H9 (cell line): ENCODE results near the gene TMEM108. TPM values are rescaled to one million over a fixed set of nuclear protein-coding genes. Genes with fewer than 3 reads are reported as not detected.

Experiments used
- DNase-seq: peaks from one replicate; pipeline ENCODE4 v3.0.0-alpha.2; 2017
- H2AFZ ChIP-seq: one replicate; pipeline ENCODE4 v1.6.1; 2013; ENCODE audit warnings: mild to moderate bottlenecking, low read length, control low read depth, moderate library complexity
- H2AK5ac ChIP-seq: 2 replicates; pipeline ENCODE4 v1.6.1; 2013; ENCODE audit warnings: low read length, control low read depth, mixed read lengths; ENCODE audit not compliant: insufficient read length
- H2BK120ac ChIP-seq: one replicate; pipeline ENCODE4 v1.6.1; 2013; ENCODE audit warnings: low read depth, mild to moderate bottlenecking, low read length, control low read depth, inconsistent platforms; ENCODE audit not compliant: poor library complexity, severe bottlenecking
- H2BK12ac ChIP-seq: 2 replicates; pipeline ENCODE4 v1.6.1; 2013; ENCODE audit warnings: low read length, control low read depth, mixed read lengths, low read depth; ENCODE audit not compliant: insufficient read length
- H2BK15ac ChIP-seq: 2 replicates; pipeline ENCODE4 v1.6.1; 2013; ENCODE audit warnings: low read depth, low read length, control low read depth
- H2BK20ac ChIP-seq: one replicate; pipeline ENCODE4 v1.6.1; 2013; ENCODE audit warnings: low read depth, mild to moderate bottlenecking, low read length, control low read depth, inconsistent platforms; ENCODE audit not compliant: poor library complexity, severe bottlenecking
- H2BK5ac ChIP-seq: 2 replicates; pipeline ENCODE4 v1.6.1; 2013; ENCODE audit warnings: low read length, control low read depth, mixed read lengths; ENCODE audit not compliant: insufficient read length
- H3K14ac ChIP-seq: 2 replicates; pipeline ENCODE4 v1.6.1; 2013; ENCODE audit warnings: low read length, control low read depth; ENCODE audit not compliant: insufficient read depth
- H3K18ac ChIP-seq: 2 replicates; pipeline ENCODE4 v1.6.1; 2013; ENCODE audit warnings: low read depth, mild to moderate bottlenecking, mixed read lengths, low read length, control low read depth; ENCODE audit not compliant: insufficient read length
- H3K23ac ChIP-seq: 2 replicates; pipeline ENCODE4 v1.6.1; 2013; ENCODE audit warnings: low read length, control low read depth, mixed read lengths, low read depth; ENCODE audit not compliant: insufficient read length
- H3K23me2 ChIP-seq: 2 replicates; pipeline ENCODE4 v1.6.1; 2013; ENCODE audit warnings: low read depth, mild to moderate bottlenecking, mixed read lengths, low read length, control low read depth; ENCODE audit not compliant: insufficient read length, poor library complexity, severe bottlenecking
- H3K27ac ChIP-seq: 2 replicates; pipeline ENCODE4 v1.5.1; 2013; ENCODE audit warnings: low read length, control low read depth, mixed read lengths, low read depth; ENCODE audit not compliant: insufficient read length
- H3K27me3 ChIP-seq: 2 replicates; pipeline ENCODE4 v1.6.1; 2013; ENCODE audit warnings: low read length, control low read depth, inconsistent platforms; ENCODE audit not compliant: insufficient read depth
- H3K4ac ChIP-seq: 2 replicates; pipeline ENCODE4 v1.6.1; 2013; ENCODE audit warnings: low read depth, mild to moderate bottlenecking, control low read depth, inconsistent platforms, low read length, moderate library complexity
- H3K4me1 ChIP-seq: 2 replicates; pipeline ENCODE4 v1.6.1; 2013; ENCODE audit warnings: low read length, control low read depth, inconsistent platforms; ENCODE audit not compliant: insufficient read depth
- H3K4me2 ChIP-seq: 2 replicates; pipeline ENCODE4 v1.6.1; 2013; ENCODE audit warnings: low read length, control low read depth, mixed read lengths; ENCODE audit not compliant: insufficient read length, insufficient read depth
- H3K56ac ChIP-seq: 2 replicates; pipeline ENCODE4 v1.6.1; 2013; ENCODE audit warnings: low read depth, mild to moderate bottlenecking, mixed read lengths, low read length, control low read depth; ENCODE audit not compliant: insufficient read length
- H3K79me1 ChIP-seq: 2 replicates; pipeline ENCODE4 v1.6.1; 2013; ENCODE audit warnings: low read depth, mild to moderate bottlenecking, moderate library complexity, low read length, control low read depth, inconsistent platforms; ENCODE audit not compliant: insufficient read depth, poor library complexity, severe bottlenecking
- H3K79me2 ChIP-seq: 2 replicates; pipeline ENCODE4 v1.6.1; 2013; ENCODE audit warnings: low read length, control low read depth, inconsistent platforms; ENCODE audit not compliant: insufficient read depth
- H3K9ac ChIP-seq: 2 replicates; pipeline ENCODE4 v1.6.1; 2013; ENCODE audit warnings: low read length, control low read depth, mixed read lengths; ENCODE audit not compliant: insufficient read length; ENCODE audit errors: extremely low read depth
- H3K9me3 ChIP-seq: one replicate; pipeline ENCODE4 v1.6.1; 2013; ENCODE audit warnings: low read depth, low read length, inconsistent platforms; ENCODE audit not compliant: control insufficient read depth
- H3T11ph ChIP-seq: one replicate; pipeline ENCODE4 v1.6.1; 2013; ENCODE audit warnings: mild to moderate bottlenecking, low read length, control low read depth, inconsistent platforms
- H4K20me1 ChIP-seq: one replicate; pipeline ENCODE4 v1.6.1; 2013; ENCODE audit not compliant: control insufficient read depth, insufficient read length, insufficient read depth
- H4K5ac ChIP-seq: 2 replicates; pipeline ENCODE4 v1.6.1; 2013; ENCODE audit warnings: low read depth, mild to moderate bottlenecking, mixed read lengths, low read length, control low read depth; ENCODE audit not compliant: insufficient read length
- H4K8ac ChIP-seq: replicated peaks from 2 replicates; pipeline ENCODE4 v1.6.1; 2013; ENCODE audit warnings: low read length, control low read depth, mixed read lengths, low read depth; ENCODE audit not compliant: insufficient read length
- H4K91ac ChIP-seq: 2 replicates; pipeline ENCODE4 v1.6.1; 2013; ENCODE audit warnings: low read depth, mild to moderate bottlenecking, moderate library complexity, mixed read lengths, low read length, control low read depth; ENCODE audit not compliant: insufficient read length
- H3K27ac Mint-ChIP-seq, 3 experiments: 2 replicates in 2 of 3; 3 replicates in 1 of 3; pipeline ENCODE4 v1.8.0; 2020 to 2021; ENCODE audit warnings: mixed read lengths in 3 of 3, mild to moderate bottlenecking in 1 of 3, moderate library complexity in 1 of 3
- H3K27me3 Mint-ChIP-seq: 2 replicates; pipeline ENCODE4 v1.8.0; 2021; ENCODE audit warnings: low read depth, mild to moderate bottlenecking, moderate library complexity, mixed read lengths
- H3K36me3 Mint-ChIP-seq, 3 experiments: 2 replicates in 2 of 3; 3 replicates in 1 of 3; pipeline ENCODE4 v1.8.0; 2020 to 2021; ENCODE audit warnings: low read depth in 3 of 3, mixed read lengths in 3 of 3; ENCODE audit not compliant: insufficient read depth in 1 of 3
- H3K4me1 Mint-ChIP-seq, 2 experiments: 2 replicates each; pipeline ENCODE4 v1.8.0; 2020; ENCODE audit warnings: mixed read lengths in 2 of 2
- H3K4me3 Mint-ChIP-seq, 2 experiments: 2 replicates in 1 of 2; 3 replicates in 1 of 2; pipeline ENCODE4 v1.8.0; 2020 to 2021; ENCODE audit warnings: mild to moderate bottlenecking in 2 of 2, mixed read lengths in 2 of 2, moderate library complexity in 1 of 2
- H3K9me3 Mint-ChIP-seq, 2 experiments: 2 replicates in 1 of 2; 3 replicates in 1 of 2; pipeline ENCODE4 v1.8.0; 2020; ENCODE audit warnings: mild to moderate bottlenecking in 2 of 2, mixed read lengths in 2 of 2, moderate library complexity in 1 of 2
- WGBS: extraction: QIAGEN DNeasy Blood & Tissue Kit; methylation state at CpG from one replicate; pipeline ENCODE4 v1.1.7; 2013; ENCODE audit warnings: missing lambda C conversion rate, low lambda C conversion rate, mixed read lengths; ENCODE audit not compliant: insufficient read length; ENCODE audit errors: extremely low coverage; 5-methylcytosine and 5-hydroxymethylcytosine counted together
- total RNA-seq: library from RNA; stranded (reverse); gene quantifications from 2 replicates; pipeline ENCODE4 v1.2.1, GENCODE V29; 2021
- TF ChIP-seq, protein P1 (sequence below): fragments of 200-600 bp; sonication (generic); conservative IDR thresholded peaks from 3 replicates; pipeline ENCODE4 v1.8.0; 2021; ENCODE audit warnings: antibody characterized with exemption, mild to moderate bottlenecking

The TMEM108 gene
- total RNA-seq, 1 experiment from 2014 or later = 5.0 TPM

DNA sequence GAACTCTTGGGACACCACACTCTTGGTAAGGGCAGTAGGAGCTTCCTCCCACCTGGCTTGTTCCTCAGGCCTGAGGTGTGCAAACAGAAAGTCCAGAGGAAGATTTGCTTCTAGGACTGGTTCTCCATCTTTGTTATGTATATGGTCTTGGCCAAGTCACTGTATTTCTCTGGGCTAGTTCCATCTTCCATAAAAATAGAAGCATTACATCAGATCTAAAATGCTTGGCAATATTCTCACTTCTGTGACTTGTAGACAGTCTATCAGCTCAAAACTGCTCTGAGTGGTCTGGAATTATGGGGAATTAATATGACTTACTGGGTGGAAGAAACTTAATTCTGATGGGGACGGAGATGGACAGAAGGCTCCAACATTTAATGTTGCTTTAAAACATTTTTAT lies 55.2 kb downstream of the TMEM108 start:
- H2AFZ ChIP-seq = no peak overlapping the region
- no peak overlapping the region for H4K8ac ChIP-seq
- no peak overlapping the region for H3K56ac ChIP-seq
- Mint-ChIP-seq H3K27me3 (no peaks in the 10 kb centered on the region), H3K36me3 (peaks cover 0 to 9% (median 4%) of the 10 kb centered on the region in 3 experiments; a peak in 5 of 7 replicates), H3K9me3 (peaks cover 0 to 4% of the 10 kb centered on the region in 2 experiments; a peak in 3 of 5 replicates), H3K4me3 (no peak overlapping the region), H3K27ac (no peak overlapping the region), H3K4me1 (peaks cover 9 to 11% of the 10 kb centered on the region in 2 experiments)
- H3K18ac ChIP-seq = no peak overlapping the region
- no peak overlapping the region for H4K5ac ChIP-seq
- no peak overlapping the region for H3K27ac ChIP-seq
- DNase-seq = no peak
- no peaks in the 10 kb centered on the region for H3K23me2 ChIP-seq
- H3K9ac ChIP-seq = no peak overlapping the region
- H3K23ac ChIP-seq = no peak overlapping the region
- H3K4me1 ChIP-seq = no peaks in the 10 kb centered on the region; the same call in 1 of the 2 replicates
- H2BK15ac ChIP-seq = no peak overlapping the region
- H3K4me2 ChIP-seq = no peak overlapping the region
- H2BK5ac ChIP-seq = no peak overlapping the region
- H3T11ph ChIP-seq = no peak overlapping the region
- no peak overlapping the region for H2BK20ac ChIP-seq
- no peak overlapping the region for H3K4ac ChIP-seq
- H3K9me3 ChIP-seq = no peaks in the 10 kb centered on the region
- H3K27me3 ChIP-seq = no peaks in the 10 kb centered on the region
- H3K79me2 ChIP-seq = no peaks in the 10 kb centered on the region
- TF ChIP-seq, protein P1, sequence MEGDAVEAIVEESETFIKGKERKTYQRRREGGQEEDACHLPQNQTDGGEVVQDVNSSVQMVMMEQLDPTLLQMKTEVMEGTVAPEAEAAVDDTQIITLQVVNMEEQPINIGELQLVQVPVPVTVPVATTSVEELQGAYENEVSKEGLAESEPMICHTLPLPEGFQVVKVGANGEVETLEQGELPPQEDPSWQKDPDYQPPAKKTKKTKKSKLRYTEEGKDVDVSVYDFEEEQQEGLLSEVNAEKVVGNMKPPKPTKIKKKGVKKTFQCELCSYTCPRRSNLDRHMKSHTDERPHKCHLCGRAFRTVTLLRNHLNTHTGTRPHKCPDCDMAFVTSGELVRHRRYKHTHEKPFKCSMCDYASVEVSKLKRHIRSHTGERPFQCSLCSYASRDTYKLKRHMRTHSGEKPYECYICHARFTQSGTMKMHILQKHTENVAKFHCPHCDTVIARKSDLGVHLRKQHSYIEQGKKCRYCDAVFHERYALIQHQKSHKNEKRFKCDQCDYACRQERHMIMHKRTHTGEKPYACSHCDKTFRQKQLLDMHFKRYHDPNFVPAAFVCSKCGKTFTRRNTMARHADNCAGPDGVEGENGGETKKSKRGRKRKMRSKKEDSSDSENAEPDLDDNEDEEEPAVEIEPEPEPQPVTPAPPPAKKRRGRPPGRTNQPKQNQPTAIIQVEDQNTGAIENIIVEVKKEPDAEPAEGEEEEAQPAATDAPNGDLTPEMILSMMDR = no peak
- WGBS = no CpG with 5 or more reads among the region's 1 CpG
- no peaks in the 10 kb centered on the region for H4K20me1 ChIP-seq
- H3K14ac ChIP-seq = no peak overlapping the region
- no peak overlapping the region for H2AK5ac ChIP-seq
- no peak overlapping the region for H2BK12ac ChIP-seq
- H3K79me1 ChIP-seq = no peaks in the 10 kb centered on the region
- no peak overlapping the region for H2BK120ac ChIP-seq
- H4K91ac ChIP-seq = no peak overlapping the region
